Uterus (tissue), 4 donors: ENCODE results near the gene SMC6. TPM values are rescaled to one million over a fixed set of nuclear protein-coding genes. Genes with fewer than 3 reads are reported as not detected.
A peak's percentile ranks its signal among the peaks of the same experiment; 100 is the strongest.

ENCODE experiments used
- DNase-seq, 2 donors: peaks; one replicate each; pipeline ENCODE4 v3.0.0-alpha.2; 2019 to 2020
- H3K27ac ChIP-seq, 2 donors: fragments of 200-600 bp; sonication (generic); 1 replicate in 1 of 2; 2 replicates in 1 of 2; pipeline ENCODE4 v1.5.1; 2016 to 2018
- H3K27me3 ChIP-seq, 2 donors: fragments of 200-600 bp; sonication (generic); one replicate each; pipeline ENCODE4 v1.5.1; 2018 to 2019; ENCODE audit warnings: control low read depth in 1 of 2
- H3K36me3 ChIP-seq, 2 donors: fragments of 200-600 bp; sonication (generic); one replicate each; pipeline ENCODE4 v1.5.1; 2019; ENCODE audit warnings: control low read depth in 1 of 2
- H3K4me1 ChIP-seq, 2 donors: fragments of 200-600 bp; sonication (generic); one replicate each; pipeline ENCODE4 v1.5.1; 2018 to 2019; ENCODE audit warnings: control low read depth in 1 of 2
- H3K4me3 ChIP-seq, 2 donors: fragments of 200-600 bp; sonication (generic); 1 replicate in 1 of 2; 2 replicates in 1 of 2; pipeline ENCODE4 v1.5.1; 2018 to 2019; ENCODE audit warnings: mild to moderate bottlenecking in 1 of 2
- H3K9me3 ChIP-seq, 2 donors: fragments of 200-600 bp; sonication (generic); one replicate each; pipeline ENCODE4 v1.5.1; 2019; ENCODE audit warnings: control low read depth in 1 of 2
- POLR2A ChIP-seq, 2 donors: fragments of 450-650 bp; IDR thresholded peaks; one replicate each; pipeline ENCODE4 v1.6.1; 2016; ENCODE audit warnings: antibody characterized with exemption in 2 of 2, mild to moderate bottlenecking in 1 of 2, moderate library complexity in 1 of 2
- intact Hi-C: fragments of 100-400 bp; cut with DNase I; formaldehyde crosslinking; loops from one replicate; pipeline ENCODE4 v1.15.1; 2023; ENCODE audit warnings: low total_unique reads
- total RNA-seq, 4 donors: library from RNA; depleted of rRNA in 3 of 4; stranded (reverse); fragments of >200 nt in 3 of 4; gene quantifications; one replicate each; pipeline versions ENCODE4 v1.1.0 to v1.2.4, GENCODE V29; 2014 to 2023
- TF ChIP-seq, protein P1 (sequence below), 4 experiments: fragments of 200-600 bp in 2 of 4; fragments of 450-650 bp in 2 of 4; sonication (generic) in 2 of 4; IDR thresholded peaks; one replicate each; pipeline ENCODE4 v1.5.1; 2016 to 2019; ENCODE audit warnings: antibody characterized with exemption in 4 of 4, mild to moderate bottlenecking in 2 of 4, moderate library complexity in 1 of 4
- donor health status: DM: yes; HTN: yes; CAD: no.

Gene SMC6
- total RNA-seq, 4 donors from 2014 or later: 7.4 to 49.4 (median 15.5) TPM

DNA sequence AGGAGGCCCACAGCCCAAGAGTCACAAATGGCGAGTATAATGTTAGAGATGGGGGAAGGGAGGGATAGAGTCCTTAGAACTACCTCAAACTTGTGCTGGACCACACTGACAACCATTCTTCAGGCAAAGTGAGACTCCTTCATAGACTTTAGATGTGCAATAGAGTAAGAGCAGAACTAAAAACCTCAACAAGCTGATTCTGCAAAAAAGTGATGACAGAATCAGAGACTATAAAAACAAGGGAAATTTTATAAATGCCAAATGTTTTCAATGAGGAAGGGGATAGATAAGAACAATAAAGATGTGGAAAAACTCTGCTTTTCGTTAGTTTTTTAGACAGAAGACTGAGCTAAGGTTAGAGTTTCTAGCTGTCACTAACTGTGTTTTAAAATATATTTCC, 17.7 kb downstream of the SMC6 start:
- intact Hi-C loops: no loop called here

DNA sequence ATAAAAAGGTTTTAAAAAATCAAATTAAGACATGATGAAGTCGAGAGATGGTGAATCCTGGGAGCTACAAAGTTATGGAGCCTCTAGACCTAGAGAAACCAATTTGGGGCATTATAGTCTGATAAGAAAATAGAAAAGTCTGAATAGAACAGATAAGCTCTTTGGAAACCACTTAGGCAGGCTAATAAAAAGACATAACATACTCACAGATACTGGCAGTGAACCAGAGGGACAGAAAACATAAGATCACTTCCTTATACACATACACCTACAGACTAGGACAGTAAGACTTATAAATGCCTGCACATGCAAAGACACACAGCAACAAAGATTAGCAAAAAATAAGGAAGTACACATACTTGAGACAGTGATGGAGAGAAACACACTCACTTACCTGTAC, 20.0 kb downstream of the SMC6 start:
- intact Hi-C loops: no loop called here
- H3K27me3 ChIP-seq: no peaks in the 10 kb centered on the region
- H3K4me3 ChIP-seq: no peak overlapping the region
- H3K36me3 ChIP-seq: no peaks in the 10 kb centered on the region
- no peaks in the 10 kb centered on the region for H3K4me1 ChIP-seq
- no peaks in the 10 kb centered on the region for H3K9me3 ChIP-seq
- no peak overlapping the region for H3K27ac ChIP-seq
- no peak for DNase-seq
- TF ChIP-seq POLR2A (IDR thresholded peaks at IDR 0.05): no peak
- TF ChIP-seq, protein P1, sequence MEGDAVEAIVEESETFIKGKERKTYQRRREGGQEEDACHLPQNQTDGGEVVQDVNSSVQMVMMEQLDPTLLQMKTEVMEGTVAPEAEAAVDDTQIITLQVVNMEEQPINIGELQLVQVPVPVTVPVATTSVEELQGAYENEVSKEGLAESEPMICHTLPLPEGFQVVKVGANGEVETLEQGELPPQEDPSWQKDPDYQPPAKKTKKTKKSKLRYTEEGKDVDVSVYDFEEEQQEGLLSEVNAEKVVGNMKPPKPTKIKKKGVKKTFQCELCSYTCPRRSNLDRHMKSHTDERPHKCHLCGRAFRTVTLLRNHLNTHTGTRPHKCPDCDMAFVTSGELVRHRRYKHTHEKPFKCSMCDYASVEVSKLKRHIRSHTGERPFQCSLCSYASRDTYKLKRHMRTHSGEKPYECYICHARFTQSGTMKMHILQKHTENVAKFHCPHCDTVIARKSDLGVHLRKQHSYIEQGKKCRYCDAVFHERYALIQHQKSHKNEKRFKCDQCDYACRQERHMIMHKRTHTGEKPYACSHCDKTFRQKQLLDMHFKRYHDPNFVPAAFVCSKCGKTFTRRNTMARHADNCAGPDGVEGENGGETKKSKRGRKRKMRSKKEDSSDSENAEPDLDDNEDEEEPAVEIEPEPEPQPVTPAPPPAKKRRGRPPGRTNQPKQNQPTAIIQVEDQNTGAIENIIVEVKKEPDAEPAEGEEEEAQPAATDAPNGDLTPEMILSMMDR (IDR thresholded peaks at IDR 0.05): no peak

More for the DNA sequence above, 17.7 kb downstream of the SMC6 start:
- no peak for DNase-seq
- Histone ChIP-seq H3K36me3 (no peaks in the 10 kb centered on the region), H3K4me1 (no peaks in the 10 kb centered on the region), H3K4me3 (no peak overlapping the region), H3K9me3 (no peaks in the 10 kb centered on the region), H3K27me3 (no peaks in the 10 kb centered on the region), H3K27ac (no peak overlapping the region)
- TF ChIP-seq, protein P1 (IDR thresholded peaks at IDR 0.05): no peak
- TF ChIP-seq POLR2A (IDR thresholded peaks at IDR 0.05): no peak

DNA sequence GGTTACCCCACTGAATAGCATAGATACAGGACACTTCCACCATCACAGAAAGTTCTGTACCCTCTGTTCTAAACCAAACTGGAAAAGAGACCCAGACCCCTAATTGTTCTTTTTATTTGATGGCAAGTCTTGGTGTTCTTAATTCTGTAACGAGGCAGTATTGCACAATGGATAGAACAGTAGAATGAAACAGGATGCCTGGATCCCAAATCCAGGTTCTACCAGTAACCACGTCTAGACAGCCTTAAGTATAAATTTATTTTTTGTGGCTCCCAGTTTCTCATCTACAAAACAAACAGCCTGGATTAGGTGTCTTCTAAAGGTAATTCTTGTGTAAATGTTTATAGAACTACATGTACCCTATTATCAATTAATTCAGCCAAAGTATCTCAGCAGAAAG, 23.7 kb downstream of the SMC6 start:
- intact Hi-C loops: no loop called here
- H3K4me1 ChIP-seq: no peaks in the 10 kb centered on the region
- H3K27ac ChIP-seq: no peak overlapping the region
- no peak for TF ChIP-seq POLR2A (IDR thresholded peaks at IDR 0.05)
- TF ChIP-seq, protein P1 (IDR thresholded peaks at IDR 0.05): no peak
- H3K4me3 ChIP-seq: no peak overlapping the region
- no peaks in the 10 kb centered on the region for H3K27me3 ChIP-seq
- no peaks in the 10 kb centered on the region for H3K36me3 ChIP-seq
- DNase-seq: no peak
- no peaks in the 10 kb centered on the region for H3K9me3 ChIP-seq

DNA sequence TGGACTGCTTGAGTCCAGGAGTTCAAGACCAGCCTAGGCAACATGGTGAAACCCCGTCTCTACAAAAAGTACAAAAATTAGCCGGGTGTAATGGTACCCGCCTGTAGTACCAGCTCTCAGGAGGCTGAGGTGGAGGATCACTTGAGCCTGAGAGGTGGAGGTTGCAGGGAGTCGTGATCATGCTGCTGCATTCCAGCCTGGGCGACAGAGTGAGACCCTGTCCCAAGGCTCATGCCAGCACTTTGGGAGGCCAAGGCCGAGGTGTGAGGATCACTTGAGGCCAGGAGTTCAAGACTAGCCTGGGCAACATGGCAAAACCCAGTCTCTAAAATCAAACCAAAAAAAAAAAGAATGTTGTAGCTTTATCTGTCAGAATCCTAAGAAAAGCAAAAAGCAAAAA, 25.4 kb downstream of the SMC6 start:
- DNase-seq: no peak
- no peak overlapping the region for H3K27ac ChIP-seq
- no peak for TF ChIP-seq POLR2A (IDR thresholded peaks at IDR 0.05)
- TF ChIP-seq, protein P1 (IDR thresholded peaks at IDR 0.05): no peak
- no peaks in the 10 kb centered on the region for H3K36me3 ChIP-seq
- intact Hi-C loops: no loop called here
- H3K4me3 ChIP-seq: no peak overlapping the region
- H3K27me3 ChIP-seq: no peaks in the 10 kb centered on the region
- H3K9me3 ChIP-seq: no peaks in the 10 kb centered on the region
- H3K4me1 ChIP-seq: no peaks in the 10 kb centered on the region

DNA sequence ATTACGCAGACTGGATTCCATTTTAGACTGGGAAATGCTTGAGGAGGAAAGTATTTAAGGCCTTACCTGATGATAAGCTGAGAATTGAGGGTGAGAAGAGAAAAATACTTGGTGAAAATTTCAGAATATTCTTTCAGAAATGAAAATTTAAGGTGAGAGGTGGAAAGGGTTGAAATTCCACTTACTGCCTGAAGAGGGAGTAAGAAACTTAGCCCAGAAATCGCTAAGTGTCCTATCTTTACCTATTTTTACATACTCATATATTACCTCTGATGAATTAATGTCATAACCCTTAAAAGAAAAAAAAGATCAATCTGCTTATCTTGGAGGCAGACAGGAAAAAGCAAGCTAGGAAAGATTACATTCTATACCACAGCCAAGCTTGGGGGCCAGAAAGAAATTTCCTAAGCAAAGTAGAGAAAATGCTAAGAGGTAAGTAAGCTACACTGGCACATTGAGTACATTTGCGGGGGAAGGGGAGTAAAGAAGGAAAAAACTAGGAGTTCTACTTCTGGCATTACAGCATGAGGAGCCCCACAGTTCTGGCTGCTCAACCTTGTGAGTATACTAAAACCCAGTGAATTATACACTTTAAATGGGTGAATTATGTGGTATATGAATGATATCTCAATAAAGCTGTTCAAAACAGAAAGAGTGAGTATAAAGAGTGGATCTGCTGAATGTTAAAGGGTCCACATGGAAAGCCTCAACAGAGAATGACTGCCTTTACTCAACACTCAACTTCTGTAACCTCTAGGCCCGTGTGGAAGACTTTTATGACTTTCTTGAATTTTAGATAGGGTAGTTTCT, 33.8 kb downstream of the SMC6 start:
- Histone ChIP-seq H3K9me3 (no peaks in the 10 kb centered on the region), H3K4me3 (no peak overlapping the region), H3K27me3 (no peaks in the 10 kb centered on the region), H3K4me1 (no peaks in the 10 kb centered on the region), H3K27ac (no peak overlapping the region), H3K36me3 (no peaks in the 10 kb centered on the region)
- DNase-seq: no peak
- TF ChIP-seq POLR2A (IDR thresholded peaks at IDR 0.05): no peak
- TF ChIP-seq, protein P1 (IDR thresholded peaks at IDR 0.05): peak; percentile 55 to 75 (median 60)
- intact Hi-C loops: no loop called here
